Panc1 (cell line): Measurements from ENCODE around the gene SH3BP5. TPM values are rescaled to one million over a fixed set of nuclear protein-coding genes. Genes with fewer than 3 reads are reported as not detected.

Source experiments
- ATAC-seq: fragments of 200-7000 bp; cut with Tn5 transposase; 2 replicates; pipeline ENCODE4 v1.9.1; 2020; ENCODE audit warnings: mild to moderate bottlenecking, moderate library complexity
- BruUV-seq: library from RNA; stranded (reverse); fragments of 400-500 nt; replicated peaks from 2 replicates; lab custom pipeline; 2021; lab: Mats Ljungman, UMichigan
- CTCF ChIA-PET: fragments of 300-600 bp; sonication (Branson Sonifier 250); formaldehyde crosslinking; loops from one replicate; lab custom pipeline; 2022; ENCODE audit warnings: antibody characterized with exemption; lab: Charles Lee
- POLR2A ChIA-PET: fragments of 300-600 bp; sonication (Branson Sonifier 250); formaldehyde crosslinking; loops from one replicate; lab custom pipeline; 2022; ENCODE audit warnings: antibody characterized with exemption; lab: Charles Lee
- DNase-seq: peaks from one replicate; pipeline ENCODE4 v3.0.0-alpha.2; 2010; ENCODE audit warnings: low read depth, low spot score
- H3K27ac ChIP-seq: 2 replicates; pipeline ENCODE4 v1.5.1; 2011; ENCODE audit warnings: mild to moderate bottlenecking, low read length, inconsistent platforms
- H3K27me3 ChIP-seq: fragments of 200-500 bp; sonication (Bioruptor generic); 2 replicates; pipeline ENCODE4 v1.6.0; 2014; ENCODE audit warnings: low read length, inconsistent platforms; ENCODE audit not compliant: control insufficient read depth, insufficient read depth
- H3K36me3 ChIP-seq: fragments of 200-500 bp; sonication (Bioruptor generic); 2 replicates; pipeline ENCODE4 v1.5.1; 2014; ENCODE audit warnings: inconsistent platforms, mild to moderate bottlenecking, low read length, moderate library complexity; ENCODE audit not compliant: control insufficient read depth, insufficient read depth
- H3K4me1 ChIP-seq: 2 replicates; pipeline ENCODE4 v1.5.1; 2011; ENCODE audit warnings: inconsistent platforms, mild to moderate bottlenecking, low read length, moderate library complexity; ENCODE audit not compliant: control insufficient read depth, insufficient read depth
- H3K4me3 ChIP-seq, 2 experiments: 2 replicates each; pipeline ENCODE4 v1.5.1; 2011 to 2012; ENCODE audit warnings: low read depth in 2 of 2, low read length in 2 of 2, mild to moderate bottlenecking in 2 of 2, inconsistent platforms in 1 of 2, moderate library complexity in 1 of 2
- H3K9me3 ChIP-seq: fragments of 200-500 bp; sonication (Bioruptor generic); 2 replicates; pipeline ENCODE4 v1.5.1; 2014; ENCODE audit warnings: low read depth, mild to moderate bottlenecking, inconsistent platforms, low read length, moderate library complexity; ENCODE audit not compliant: control insufficient read depth, insufficient read depth
- CTCF ChIP-seq: fragments of 450-650 bp; IDR thresholded peaks from 2 replicates; pipeline ENCODE4 v1.5.1; 2017; ENCODE audit warnings: mild to moderate bottlenecking
- POLR2AphosphoS5 ChIP-seq: IDR thresholded peaks from 2 replicates; pipeline ENCODE4 v1.6.1; 2012; ENCODE audit warnings: mild to moderate bottlenecking, low read depth, low read length, moderate library complexity
- REST ChIP-seq, 2 experiments: IDR thresholded peaks; 2 replicates each; pipeline ENCODE4 v1.6.1; 2011 to 2012; ENCODE audit warnings: low read depth in 2 of 2, control low read depth in 1 of 2, low read length in 1 of 2, mild to moderate bottlenecking in 1 of 2, moderate library complexity in 1 of 2; ENCODE audit not compliant: insufficient read depth in 1 of 2
- SIN3A ChIP-seq: IDR thresholded peaks from 2 replicates; pipeline ENCODE4 v1.6.1; 2012; ENCODE audit warnings: low read depth, mild to moderate bottlenecking, low read length, moderate library complexity, borderline replicate concordance; ENCODE audit not compliant: insufficient read depth
- TCF7L2 ChIP-seq: IDR thresholded peaks from 2 replicates; pipeline ENCODE4 v1.6.1; 2011; ENCODE audit warnings: mild to moderate bottlenecking, low read depth, low read length, inconsistent platforms
- in situ Hi-C: cut with HindIII; loops from 2 replicates; pipeline ENCODE4 v1.10.0; 2016; ENCODE audit warnings: low sequenced_read_pairs, low pct_unique_long_range_greater_than_20kb
- intact Hi-C: fragments of 100-400 bp; cut with micrococcal nuclease; formaldehyde crosslinking; loops from one replicate; pipeline ENCODE4 v1.10.0; 2022; ENCODE audit not compliant: unreplicated experiment
- total RNA-seq: library from RNA; stranded (reverse); gene quantifications from one replicate; pipeline ENCODE4 v1.2.1, GENCODE V29; 2021; ENCODE audit not compliant: unreplicated experiment

Gene SH3BP5
- total RNA-seq, 1 experiment from 2014 or later = 12.0 TPM

GRCh38 chr3:15277861-15278500, 54.4 kb downstream of the SH3BP5 start:
- in situ Hi-C loops (no loop called here), intact Hi-C loops (no loop called here)
- Histone ChIP-seq H3K4me3 (no peak overlapping the region), H3K27me3 (no peaks in the 10 kb centered on the region), H3K4me1 (no peaks in the 10 kb centered on the region), H3K36me3 (no peaks in the 10 kb centered on the region), H3K9me3 (no peaks in the 10 kb centered on the region), H3K27ac (no peak overlapping the region)
- ATAC-seq = no peak
- ChIA-PET CTCF (interaction anchor here (0.6 kb wide), 1 partner anchor 26 kb away, joined by 11 read pairs; no protein-coding TSS in a partner anchor), POLR2A (no interaction called here)
- no peak for TF ChIP-seq POLR2AphosphoS5
- TF ChIP-seq TCF7L2 = no peak
- no peak for TF ChIP-seq SIN3A
- no peak for TF ChIP-seq CTCF
- TF ChIP-seq REST (IDR thresholded peaks at IDR 0.05; ENCODE audit: insufficient read depth in 1 of 2, low read depth in 2 of 2, low read length in 1 of 2) = no peak
- no TSS peak for BruUV-seq
- DNase-seq = no peak

GRCh38 chr3:15276028-15276724, 56.2 kb downstream of the SH3BP5 start:
- Histone ChIP-seq H3K36me3 (no peaks in the 10 kb centered on the region), H3K27ac (no peak overlapping the region), H3K4me1 (no peaks in the 10 kb centered on the region), H3K4me3 (no peak overlapping the region), H3K9me3 (no peaks in the 10 kb centered on the region), H3K27me3 (no peaks in the 10 kb centered on the region)
- intact Hi-C loops (no loop called here), in situ Hi-C loops (no loop called here)
- no TSS peak for BruUV-seq
- ChIA-PET CTCF (no interaction called here), POLR2A (no interaction called here)
- DNase-seq (no peak), ATAC-seq (no peak)
- TF ChIP-seq POLR2AphosphoS5 (no peak), TCF7L2 (no peak)

GRCh38 chr3:15273227-15273626, 59.2 kb downstream of the SH3BP5 start:
- no peak overlapping the region for H3K4me3 ChIP-seq
- no peak for ATAC-seq
- H3K27me3 ChIP-seq = no peaks in the 10 kb centered on the region
- ChIA-PET CTCF (interaction anchor here (0.5 kb wide), 1 partner anchor 31 kb away, joined by 3 read pairs; no protein-coding TSS in a partner anchor), POLR2A (no interaction called here)
- TF ChIP-seq SIN3A (no peak), POLR2AphosphoS5 (no peak), CTCF (no peak), TCF7L2 (no peak), REST (IDR thresholded peaks at IDR 0.05; ENCODE audit: insufficient read depth in 1 of 2, low read depth in 2 of 2, low read length in 1 of 2) (no peak)
- DNase-seq = no peak
- no peaks in the 10 kb centered on the region for H3K9me3 ChIP-seq
- no TSS peak for BruUV-seq
- in situ Hi-C loops = no loop called here
- no peaks in the 10 kb centered on the region for H3K36me3 ChIP-seq
- H3K4me1 ChIP-seq = peaks cover 15% of the 10 kb centered on the region
- intact Hi-C loops = no loop called here
- no peak overlapping the region for H3K27ac ChIP-seq
